ENCODE results near the gene USP47.

GRCh38 chr11:11842421-11843008 lies 743 bp downstream of the USP47 start:
- TF ChIP-seq CTCF (IDR thresholded peaks at IDR 0.05) (no peak), POLR2A (IDR thresholded peaks at IDR 0.05) (no peak)

All from lower leg skin (tissue), 3 donors.